ENCODE measurements around the gene SLC24A3. TPM values are rescaled to one million over a fixed set of nuclear protein-coding genes. Genes with fewer than 3 reads are reported as not detected.

SLC24A3 gene
- polyA plus RNA-seq, 1 experiment = 1.7 TPM

GRCh38 chr20:19301843-19302242 is 89.4 kb downstream of the SLC24A3 start:
- no peak for TF ChIP-seq CTCF (IDR thresholded peaks at IDR 0.05; ENCODE audit: insufficient read depth, low read depth, low read length)
- POLR2A ChIA-PET = no interaction called here
- CTCF ChIA-PET = interaction anchor here (1.0 kb wide), 1 partner anchor 8 kb away, joined by 6 read pairs; no protein-coding TSS in a partner anchor

GRCh38 chr20:19302714-19303113 is 90.3 kb downstream of the SLC24A3 start:
- TF ChIP-seq CTCF (IDR thresholded peaks at IDR 0.05; ENCODE audit: insufficient read depth, low read depth, low read length) = no peak
- no peak for DNase-seq (ENCODE audit: low read depth)
- CTCF ChIA-PET = no interaction called here
- POLR2A ChIA-PET = no interaction called here
- H3K36me3 ChIP-seq (ENCODE audit: control insufficient read depth, insufficient read depth, low read length) = no peaks in the 10 kb centered on the region
- no peak overlapping the region for H3K4me3 ChIP-seq (ENCODE audit: low read depth, low read length)
- no peaks in the 10 kb centered on the region for H3K27me3 ChIP-seq (ENCODE audit: control insufficient read depth, insufficient read depth, low read length)

More at GRCh38 chr20:19301843-19302242, 89.4 kb downstream of the SLC24A3 start:
- DNase-seq (ENCODE audit: low read depth) = no peak
- H3K36me3 ChIP-seq (ENCODE audit: control insufficient read depth, insufficient read depth, low read length) = no peaks in the 10 kb centered on the region
- no peaks in the 10 kb centered on the region for H3K27me3 ChIP-seq (ENCODE audit: control insufficient read depth, insufficient read depth, low read length)
- H3K4me3 ChIP-seq (ENCODE audit: low read depth, low read length) = no peak overlapping the region

- CTCF ChIA-PET = no interaction called here
- H3K4me3 ChIP-seq (ENCODE audit: low read depth, low read length) = no peak overlapping the region
- no peaks in the 10 kb centered on the region for H3K36me3 ChIP-seq (ENCODE audit: control insufficient read depth, insufficient read depth, low read length)
- H3K27me3 ChIP-seq (ENCODE audit: control insufficient read depth, insufficient read depth, low read length) = no peaks in the 10 kb centered on the region
- POLR2A ChIA-PET = no interaction called here
- no peak for TF ChIP-seq CTCF (IDR thresholded peaks at IDR 0.05; ENCODE audit: insufficient read depth, low read depth, low read length)
- DNase-seq (ENCODE audit: low read depth) = no peak
Observed at GRCh38 chr20:19304389-19304788, 91.9 kb downstream of the SLC24A3 start.

GRCh38 chr20:19304886-19305415 is 92.5 kb downstream of the SLC24A3 start:
- H3K36me3 ChIP-seq (ENCODE audit: control insufficient read depth, insufficient read depth, low read length) = no peaks in the 10 kb centered on the region
- no peak overlapping the region for H3K4me3 ChIP-seq (ENCODE audit: low read depth, low read length)
- no peak for DNase-seq (ENCODE audit: low read depth)
- H3K27me3 ChIP-seq (ENCODE audit: control insufficient read depth, insufficient read depth, low read length) = no peaks in the 10 kb centered on the region
- CTCF ChIA-PET = no interaction called here
- POLR2A ChIA-PET = no interaction called here
- no peak for TF ChIP-seq CTCF (IDR thresholded peaks at IDR 0.05; ENCODE audit: insufficient read depth, low read depth, low read length)

GRCh38 chr20:19308146-19308545 is 95.7 kb downstream of the SLC24A3 start:
- no peak for DNase-seq (ENCODE audit: low read depth)
- no peaks in the 10 kb centered on the region for H3K27me3 ChIP-seq (ENCODE audit: control insufficient read depth, insufficient read depth, low read length)
- POLR2A ChIA-PET = no interaction called here
- no peak for TF ChIP-seq CTCF (IDR thresholded peaks at IDR 0.05; ENCODE audit: insufficient read depth, low read depth, low read length)
- no peak overlapping the region for H3K4me3 ChIP-seq (ENCODE audit: low read depth, low read length)
- CTCF ChIA-PET = no interaction called here
- H3K36me3 ChIP-seq (ENCODE audit: control insufficient read depth, insufficient read depth, low read length) = no peaks in the 10 kb centered on the region

Measured in BJ (cell line).